Neuronal stem cell (in vitro differentiated cells): ENCODE measurements around the gene S100A9.

ENCODE experiments used
- DNase-seq: peaks from one replicate; pipeline ENCODE4 v3.0.0-alpha.2; 2013; ENCODE audit warnings: low spot score
- H2AFZ ChIP-seq: one replicate; pipeline ENCODE4 v1.6.1; 2013; ENCODE audit warnings: mild to moderate bottlenecking, low read length, inconsistent platforms
- H2AK5ac ChIP-seq: 2 replicates; pipeline ENCODE4 v1.6.1; 2013; ENCODE audit warnings: low read depth, mild to moderate bottlenecking, inconsistent platforms, low read length, moderate library complexity, mixed read lengths
- H2BK120ac ChIP-seq: 2 replicates; pipeline ENCODE4 v1.6.1; 2013; ENCODE audit warnings: low read depth, mild to moderate bottlenecking, inconsistent platforms, low read length, moderate library complexity, mixed read lengths
- H2BK12ac ChIP-seq: one replicate; pipeline ENCODE4 v1.6.1; 2013; ENCODE audit warnings: low read length, inconsistent platforms
- H2BK15ac ChIP-seq: 2 replicates; pipeline ENCODE4 v1.6.1; 2013; ENCODE audit warnings: mild to moderate bottlenecking, low read length, inconsistent platforms, mixed read lengths
- H2BK5ac ChIP-seq: one replicate; pipeline ENCODE4 v1.6.1; 2013; ENCODE audit warnings: inconsistent platforms, mild to moderate bottlenecking, low read length, moderate library complexity
- H3K14ac ChIP-seq: one replicate; pipeline ENCODE4 v1.6.1; 2013; ENCODE audit warnings: low read length, inconsistent platforms
- H3K18ac ChIP-seq: 2 replicates; pipeline ENCODE4 v1.6.1; 2013; ENCODE audit warnings: low read length, inconsistent platforms
- H3K23ac ChIP-seq: 2 replicates; pipeline ENCODE4 v1.6.1; 2013; ENCODE audit warnings: low read depth, mild to moderate bottlenecking, mixed read lengths, low read length, inconsistent platforms; ENCODE audit not compliant: poor library complexity
- H3K27ac ChIP-seq: replicated peaks from 3 replicates; pipeline ENCODE4 v1.5.1; 2013; ENCODE audit warnings: low read length, inconsistent platforms
- H3K27me3 ChIP-seq, 3 experiments: 2 replicates each; pipeline ENCODE4 v1.6.1; 2013; ENCODE audit warnings: low read length in 3 of 3, mild to moderate bottlenecking in 2 of 3, inconsistent platforms in 1 of 3, low read depth in 1 of 3, mixed read lengths in 1 of 3, moderate library complexity in 1 of 3; ENCODE audit not compliant: control insufficient read depth in 3 of 3, insufficient read depth in 3 of 3
- H3K36me3 ChIP-seq, 2 donors: replicated peaks in 1 of 2; 2 replicates each; pipeline ENCODE4 v1.6.1; 2013; ENCODE audit warnings: low read length in 2 of 2; ENCODE audit not compliant: control insufficient read depth in 2 of 2, insufficient read depth in 2 of 2
- H3K4ac ChIP-seq: 2 replicates; pipeline ENCODE4 v1.6.1; 2013; ENCODE audit warnings: inconsistent platforms, mild to moderate bottlenecking, low read length, moderate library complexity
- H3K4me1 ChIP-seq, 2 donors: 1 replicate in 1 of 2; 2 replicates in 1 of 2; pipeline ENCODE4 v1.6.1; 2013; ENCODE audit warnings: low read length in 2 of 2, low read depth in 1 of 2; ENCODE audit not compliant: control insufficient read depth in 2 of 2, insufficient read depth in 1 of 2
- H3K4me2 ChIP-seq: one replicate; pipeline ENCODE4 v1.6.1; 2013; ENCODE audit warnings: mild to moderate bottlenecking, low read length, inconsistent platforms; ENCODE audit not compliant: insufficient read depth, poor library complexity, severe bottlenecking
- H3K4me3 ChIP-seq, 2 donors: 2 replicates each; pipeline ENCODE4 v1.5.1; 2013; ENCODE audit warnings: low read length in 2 of 2, mild to moderate bottlenecking in 2 of 2, inconsistent platforms in 1 of 2, moderate library complexity in 1 of 2
- H3K79me1 ChIP-seq: one replicate; pipeline ENCODE4 v1.6.1; 2013; ENCODE audit warnings: low read depth, mild to moderate bottlenecking, inconsistent platforms, low read length, moderate library complexity
- H3K9ac ChIP-seq: one replicate; pipeline ENCODE4 v1.6.1; 2013; ENCODE audit warnings: mild to moderate bottlenecking, low read depth, low read length, inconsistent platforms; ENCODE audit not compliant: poor library complexity
- H3K9me3 ChIP-seq, 2 donors: replicated peaks in 1 of 2; 2 replicates each; pipeline versions ENCODE3 to v1.6.1; 2013; ENCODE audit warnings: low read length in 2 of 2, mild to moderate bottlenecking in 2 of 2, inconsistent platforms in 1 of 2, low read depth in 1 of 2, mixed read lengths in 1 of 2, moderate library complexity in 1 of 2; ENCODE audit not compliant: control insufficient read depth in 2 of 2, insufficient read depth in 1 of 2
- H4K8ac ChIP-seq: one replicate; pipeline ENCODE4 v1.6.1; 2013; ENCODE audit warnings: low read depth, mild to moderate bottlenecking, inconsistent platforms, low read length, moderate library complexity
- H4K91ac ChIP-seq: one replicate; pipeline ENCODE4 v1.6.1; 2013; ENCODE audit warnings: low read length, low read depth, mild to moderate bottlenecking, inconsistent platforms; ENCODE audit not compliant: poor library complexity
- WGBS, 2 donors: extraction: QIAGEN DNeasy Blood & Tissue Kit; methylation state at CpG; one replicate each; pipeline ENCODE4 v1.1.7; 2013; ENCODE audit warnings: missing lambda C conversion rate in 2 of 2, mixed read lengths in 1 of 2; ENCODE audit not compliant: insufficient read length in 2 of 2, insufficient replicate concordance in 1 of 2; ENCODE audit errors: extremely low coverage in 2 of 2; 5-methylcytosine and 5-hydroxymethylcytosine counted together

Gene S100A9

DNA sequence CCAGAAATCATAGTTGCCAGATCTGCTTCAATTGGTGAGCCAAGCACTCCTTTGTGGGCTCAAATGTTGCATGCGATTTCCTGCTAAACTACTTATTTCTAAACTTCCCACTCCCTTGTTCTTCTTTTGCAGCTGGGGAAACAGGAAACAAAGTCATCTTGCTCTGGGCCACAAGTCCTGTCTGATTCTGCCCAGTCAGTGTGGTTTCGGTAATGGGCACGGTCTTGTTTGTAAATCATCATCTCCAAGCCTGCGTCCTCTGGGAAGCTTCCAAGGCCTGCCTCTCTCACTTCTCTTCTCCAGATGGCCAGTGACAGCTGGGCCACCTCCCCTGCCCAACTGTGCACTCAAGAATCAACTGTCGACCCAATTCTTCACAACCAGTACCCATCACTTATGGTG lies 28.8 kb downstream of the S100A9 start:
- H2BK12ac ChIP-seq, result no peak overlapping the region
- no peak for DNase-seq
- H3K4me2 ChIP-seq, result no peak overlapping the region
- no peaks in the 10 kb centered on the region for H3K4me1 ChIP-seq
- no CpG with 5 or more reads among the region's 5 CpGs for WGBS, 2 donors
- H2BK5ac ChIP-seq, result no peak overlapping the region
- no peak overlapping the region for H3K4me3 ChIP-seq
- no peak overlapping the region for H3K27ac ChIP-seq
- H3K18ac ChIP-seq, result no peak overlapping the region
- no peaks in the 10 kb centered on the region for H3K79me1 ChIP-seq
- no peak overlapping the region for H2AK5ac ChIP-seq
- H4K91ac ChIP-seq, result no peak overlapping the region
- H4K8ac ChIP-seq, result no peak overlapping the region
- no peak overlapping the region for H3K14ac ChIP-seq
- H3K36me3 ChIP-seq, result no peaks in the 10 kb centered on the region
- peaks cover 0 to 18% (median 0%) of the 10 kb centered on the region in 3 experiments for H3K27me3 ChIP-seq
- H3K9ac ChIP-seq, result no peak overlapping the region
- H3K23ac ChIP-seq, result no peak overlapping the region
- H2AFZ ChIP-seq, result no peak overlapping the region
- no peak overlapping the region for H2BK15ac ChIP-seq
- no peak overlapping the region for H2BK120ac ChIP-seq
- no peak overlapping the region for H3K4ac ChIP-seq
- no peaks in the 10 kb centered on the region for H3K9me3 ChIP-seq

DNA sequence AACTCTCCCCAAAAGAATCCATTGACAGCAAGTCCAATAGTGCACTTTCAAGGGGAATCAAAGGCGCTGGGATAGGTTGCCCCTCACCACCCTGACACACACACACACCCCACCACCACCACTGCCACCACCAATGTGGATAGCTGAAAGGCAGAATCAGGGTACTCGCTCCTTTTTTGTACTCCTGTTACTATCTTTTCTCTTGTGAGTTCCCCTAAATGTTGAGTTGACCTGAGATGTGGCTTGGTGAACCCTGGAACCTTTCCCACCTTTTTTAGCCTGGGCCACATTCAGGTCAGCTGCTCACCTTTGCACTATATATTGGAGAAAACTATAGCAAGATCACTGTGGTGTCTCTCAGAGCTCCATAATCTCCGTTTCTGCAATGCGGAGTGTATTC lies 29.3 kb downstream of the S100A9 start:
- Histone ChIP-seq H3K4me3 (no peak overlapping the region), H2AK5ac (no peak overlapping the region), H3K36me3 (no peaks in the 10 kb centered on the region), H3K9ac (no peak overlapping the region), H4K8ac (no peak overlapping the region), H4K91ac (no peak overlapping the region), H3K4me2 (no peak overlapping the region), H2BK5ac (no peak overlapping the region), H2BK12ac (no peak overlapping the region), H2BK120ac (no peak overlapping the region), H3K79me1 (no peaks in the 10 kb centered on the region), H3K14ac (no peak overlapping the region), H3K4me1 (no peaks in the 10 kb centered on the region), H3K9me3 (no peaks in the 10 kb centered on the region), H2AFZ (no peak overlapping the region), H3K27ac (no peak overlapping the region), H3K27me3 (peaks cover 0 to 18% (median 0%) of the 10 kb centered on the region in 3 experiments), H3K18ac (no peak overlapping the region), H3K23ac (no peak overlapping the region), H3K4ac (no peak overlapping the region), H2BK15ac (no peak overlapping the region)
- no CpG with 5 or more reads among the region's 4 CpGs for WGBS, 2 donors
- DNase-seq, result no peak

DNA sequence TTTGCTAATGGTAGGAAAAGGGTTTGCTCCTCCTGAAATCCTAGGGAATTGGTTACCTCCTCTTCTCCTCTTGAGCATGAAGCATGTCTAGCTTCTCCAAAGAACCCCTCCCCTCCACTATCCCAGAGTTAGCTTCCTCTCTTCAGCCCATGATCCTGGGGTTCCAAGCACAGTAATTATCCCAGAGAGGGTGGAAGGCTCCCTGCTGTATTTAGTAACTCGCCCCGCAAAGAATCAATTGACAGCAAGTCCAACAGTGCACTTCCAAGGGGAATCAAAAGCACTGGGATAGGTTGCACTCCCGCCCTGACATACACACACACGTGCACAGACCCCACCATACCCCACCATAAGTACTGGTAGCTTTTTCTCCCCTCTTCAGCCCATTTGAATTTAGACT lies 30.1 kb downstream of the S100A9 start:
- peaks cover 0 to 18% (median 0%) of the 10 kb centered on the region in 3 experiments for H3K27me3 ChIP-seq
- no peak overlapping the region for H2BK120ac ChIP-seq
- no peak overlapping the region for H4K91ac ChIP-seq
- H2BK15ac ChIP-seq, result no peak overlapping the region
- no peak overlapping the region for H2BK12ac ChIP-seq
- no peaks in the 10 kb centered on the region for H3K4me1 ChIP-seq
- no peak overlapping the region for H3K4me3 ChIP-seq
- H3K36me3 ChIP-seq, result no peaks in the 10 kb centered on the region
- H3K9me3 ChIP-seq, result no peaks in the 10 kb centered on the region
- H3K14ac ChIP-seq, result no peak overlapping the region
- no peak overlapping the region for H2AFZ ChIP-seq
- no peak overlapping the region for H3K9ac ChIP-seq
- H4K8ac ChIP-seq, result no peak overlapping the region
- no peak for DNase-seq
- no peak overlapping the region for H3K4me2 ChIP-seq
- no peak overlapping the region for H3K23ac ChIP-seq
- H2BK5ac ChIP-seq, result no peak overlapping the region
- no CpG with 5 or more reads among the region's 4 CpGs for WGBS, 2 donors
- H3K4ac ChIP-seq, result no peak overlapping the region
- no peak overlapping the region for H3K27ac ChIP-seq
- H3K18ac ChIP-seq, result no peak overlapping the region
- H2AK5ac ChIP-seq, result no peak overlapping the region
- no peaks in the 10 kb centered on the region for H3K79me1 ChIP-seq

DNA sequence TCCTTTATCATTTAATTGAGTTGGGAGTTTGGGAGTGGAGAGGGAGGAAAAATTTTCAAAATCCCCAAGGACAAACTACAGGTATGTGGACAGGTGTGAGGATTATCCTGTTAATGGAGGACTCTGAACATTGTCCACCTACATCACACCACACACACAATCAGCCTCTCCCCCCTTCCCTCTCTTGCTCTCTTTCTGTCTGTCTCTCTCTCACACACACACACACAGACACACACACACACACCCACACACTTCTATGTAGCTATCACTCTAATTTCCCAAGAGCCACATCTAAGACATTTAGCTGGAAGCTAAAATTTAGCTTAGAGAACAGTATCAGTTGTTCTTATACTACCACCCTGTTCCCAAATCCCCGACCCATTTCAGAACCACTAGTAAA lies 31.7 kb downstream of the S100A9 start:
- Histone ChIP-seq H2BK12ac (no peak overlapping the region), H2BK15ac (no peak overlapping the region), H3K27me3 (peaks cover 0 to 18% (median 0%) of the 10 kb centered on the region in 3 experiments), H3K23ac (no peak overlapping the region), H2BK120ac (no peak overlapping the region), H4K8ac (no peak overlapping the region), H2AK5ac (no peak overlapping the region), H2BK5ac (no peak overlapping the region), H3K36me3 (no peaks in the 10 kb centered on the region), H3K4me3 (no peak overlapping the region), H3K4me2 (no peak overlapping the region), H3K9me3 (no peaks in the 10 kb centered on the region), H4K91ac (no peak overlapping the region), H3K4ac (no peak overlapping the region), H3K14ac (no peak overlapping the region), H3K18ac (no peak overlapping the region), H3K9ac (no peak overlapping the region), H2AFZ (no peak overlapping the region), H3K79me1 (no peaks in the 10 kb centered on the region), H3K4me1 (no peaks in the 10 kb centered on the region), H3K27ac (no peak overlapping the region)
- WGBS, 2 donors, result no CpG with 5 or more reads among the region's 1 CpG
- DNase-seq, result no peak
